WERI-Rb-1 (cell line): ENCODE measurements around the gene HHATL.
A peak's percentile ranks its signal among the peaks of the same experiment; 100 is the strongest.

Experiments
- DNase-seq: peaks from one replicate; pipeline ENCODE4 v3.0.0-alpha.2; 2020
- H3K27ac ChIP-seq: fragments of 250-450 bp; sonication (Bioruptor Pico); 2 replicates; pipeline ENCODE4 v1.5.1; 2020; ENCODE audit warnings: mild to moderate bottlenecking, moderate library complexity
- H3K27me3 ChIP-seq: fragments of 250-450 bp; sonication (Bioruptor Pico); 2 replicates; pipeline ENCODE4 v1.5.1; 2021; ENCODE audit warnings: mild to moderate bottlenecking, low read depth, moderate library complexity; ENCODE audit not compliant: insufficient read depth, severe bottlenecking
- H3K36me3 ChIP-seq: fragments of 250-450 bp; sonication (Bioruptor Pico); 2 replicates; pipeline ENCODE4 v1.5.1; 2020; ENCODE audit warnings: mild to moderate bottlenecking, moderate library complexity
- H3K4me3 ChIP-seq: 2 replicates; pipeline ENCODE4 v1.5.1; 2011; ENCODE audit warnings: low read depth, mild to moderate bottlenecking, control low read depth, low read length
- H3K9me3 ChIP-seq: fragments of 250-450 bp; sonication (Bioruptor Pico); 2 replicates; pipeline ENCODE4 v1.5.1; 2021; ENCODE audit warnings: mild to moderate bottlenecking, moderate library complexity; ENCODE audit not compliant: severe bottlenecking
- CTCF ChIP-seq: IDR thresholded peaks from 2 replicates; pipeline ENCODE4 v1.5.1; 2011; ENCODE audit warnings: low read depth, mild to moderate bottlenecking, control low read depth, inconsistent platforms, low read length

HHATL gene

DNA sequence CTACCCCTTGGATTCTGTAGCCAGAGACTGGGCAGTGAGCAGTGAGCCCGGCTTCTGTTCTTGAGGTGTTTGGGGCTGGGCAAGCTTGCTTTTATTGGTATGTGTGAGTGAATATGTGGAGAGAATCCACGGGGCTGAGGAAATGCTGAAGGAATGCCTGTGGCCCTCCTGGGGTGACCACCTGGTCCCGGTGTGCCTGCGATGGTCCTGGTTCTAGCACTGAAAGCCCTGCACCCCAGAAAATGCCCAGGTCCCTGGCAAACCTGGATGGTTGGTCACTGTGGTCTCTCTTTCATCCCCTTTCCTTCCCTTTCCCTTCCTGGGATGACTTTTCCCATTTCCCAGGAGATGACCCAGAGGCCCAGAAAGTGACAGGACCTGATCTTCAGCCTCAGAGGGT is 44.9 kb downstream of the HHATL start:
- TF ChIP-seq CTCF: no peak
- no peak overlapping the region for H3K4me3 ChIP-seq
- no peak for DNase-seq
- H3K36me3 ChIP-seq: no peaks in the 10 kb centered on the region
- no peak overlapping the region for H3K27ac ChIP-seq
- H3K27me3 ChIP-seq: no peaks in the 10 kb centered on the region
- H3K9me3 ChIP-seq: no peaks in the 10 kb centered on the region

DNA sequence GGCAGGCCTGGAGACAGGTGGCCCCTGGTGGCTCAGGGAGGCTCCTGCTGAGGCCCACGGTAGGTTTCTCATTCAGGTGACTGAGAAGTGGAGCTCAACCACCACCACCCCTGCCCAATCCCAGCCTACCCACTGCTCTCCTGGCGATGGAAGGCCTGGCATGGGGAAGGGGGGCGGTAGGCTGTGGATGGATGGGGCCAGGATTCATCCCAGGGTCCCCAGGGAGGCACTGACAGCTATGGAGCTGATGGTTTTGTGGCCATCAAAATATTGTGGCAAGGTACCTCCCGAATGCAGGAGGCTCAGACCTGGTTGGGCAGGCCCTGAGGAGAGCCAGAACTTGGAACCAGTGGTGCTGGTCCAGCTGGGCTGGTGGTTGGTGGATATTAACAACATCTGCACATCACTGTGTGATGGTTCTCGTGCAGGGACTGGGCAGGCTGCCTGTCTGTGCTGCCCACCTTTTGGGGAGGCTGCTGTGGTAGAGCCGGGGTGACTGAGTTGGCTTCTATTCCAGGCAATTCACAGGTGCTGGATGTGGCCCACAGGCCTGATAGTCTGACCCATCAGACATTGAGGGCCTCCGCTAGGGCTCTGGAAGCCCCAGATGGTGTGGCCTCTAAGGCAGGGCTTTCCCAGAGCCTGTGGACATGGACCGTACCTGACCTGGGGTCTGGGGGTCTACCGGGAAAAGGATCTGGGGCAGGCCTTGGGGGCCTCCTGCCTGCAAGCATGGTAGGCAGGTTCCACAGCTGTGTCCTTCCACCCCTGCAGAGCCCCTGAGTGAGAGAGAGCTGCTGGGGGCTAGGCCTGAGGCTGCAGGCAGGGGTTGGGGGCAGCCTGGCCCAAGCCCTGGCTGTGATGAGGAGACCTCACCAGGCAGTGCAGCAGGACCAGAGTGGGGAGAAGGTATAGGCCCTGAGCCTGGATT is 45.7 kb downstream of the HHATL start:
- H3K27me3 ChIP-seq: no peaks in the 10 kb centered on the region
- no peak overlapping the region for H3K27ac ChIP-seq
- no peaks in the 10 kb centered on the region for H3K9me3 ChIP-seq
- no peak for DNase-seq
- 0 out of 2 replicates have a peak, but pooled peaks have one; percentile 12 for TF ChIP-seq CTCF
- H3K4me3 ChIP-seq: no peak overlapping the region
- no peaks in the 10 kb centered on the region for H3K36me3 ChIP-seq

- Histone ChIP-seq H3K36me3 (no peaks in the 10 kb centered on the region), H3K27ac (no peak overlapping the region), H3K27me3 (no peaks in the 10 kb centered on the region), H3K4me3 (no peak overlapping the region), H3K9me3 (no peaks in the 10 kb centered on the region)
- no peak for DNase-seq
- TF ChIP-seq CTCF: no peak
These were observed 46.5 kb downstream of the HHATL start for GRCh38 chr3:42655980-42656679.

DNA sequence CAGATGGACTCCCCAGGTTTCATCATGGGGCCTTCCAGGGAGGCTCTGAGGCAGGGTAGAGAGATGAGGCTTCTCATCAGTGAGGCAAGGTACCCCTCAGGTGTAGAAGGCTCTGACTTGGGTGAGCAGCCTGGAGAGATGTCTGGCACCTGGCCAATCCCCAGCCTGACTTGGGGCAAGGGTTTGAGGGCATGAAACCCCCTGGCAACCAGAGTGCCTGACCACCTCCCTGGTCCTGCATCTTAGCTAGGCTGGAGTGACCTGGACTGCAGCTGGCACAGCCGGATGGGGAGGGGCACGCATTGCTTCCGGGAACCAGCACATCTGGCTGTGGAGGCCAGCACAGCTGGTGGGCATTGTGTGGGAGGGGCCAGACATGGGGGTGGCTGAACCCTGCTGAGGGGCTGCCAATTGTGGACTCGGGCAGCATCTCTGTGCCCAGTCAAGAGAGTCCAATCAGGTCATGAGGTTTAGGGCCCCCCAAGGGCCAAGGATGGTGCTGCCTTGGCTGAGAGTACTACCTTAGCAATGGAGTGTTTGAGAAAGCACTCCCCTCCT is 47.2 kb downstream of the HHATL start:
- H3K9me3 ChIP-seq: no peaks in the 10 kb centered on the region
- H3K27ac ChIP-seq: no peak overlapping the region
- no peaks in the 10 kb centered on the region for H3K27me3 ChIP-seq
- TF ChIP-seq CTCF: no peak
- DNase-seq: no peak
- peak overlapping the region; percentile 69 for H3K4me3 ChIP-seq
- no peaks in the 10 kb centered on the region for H3K36me3 ChIP-seq

DNA sequence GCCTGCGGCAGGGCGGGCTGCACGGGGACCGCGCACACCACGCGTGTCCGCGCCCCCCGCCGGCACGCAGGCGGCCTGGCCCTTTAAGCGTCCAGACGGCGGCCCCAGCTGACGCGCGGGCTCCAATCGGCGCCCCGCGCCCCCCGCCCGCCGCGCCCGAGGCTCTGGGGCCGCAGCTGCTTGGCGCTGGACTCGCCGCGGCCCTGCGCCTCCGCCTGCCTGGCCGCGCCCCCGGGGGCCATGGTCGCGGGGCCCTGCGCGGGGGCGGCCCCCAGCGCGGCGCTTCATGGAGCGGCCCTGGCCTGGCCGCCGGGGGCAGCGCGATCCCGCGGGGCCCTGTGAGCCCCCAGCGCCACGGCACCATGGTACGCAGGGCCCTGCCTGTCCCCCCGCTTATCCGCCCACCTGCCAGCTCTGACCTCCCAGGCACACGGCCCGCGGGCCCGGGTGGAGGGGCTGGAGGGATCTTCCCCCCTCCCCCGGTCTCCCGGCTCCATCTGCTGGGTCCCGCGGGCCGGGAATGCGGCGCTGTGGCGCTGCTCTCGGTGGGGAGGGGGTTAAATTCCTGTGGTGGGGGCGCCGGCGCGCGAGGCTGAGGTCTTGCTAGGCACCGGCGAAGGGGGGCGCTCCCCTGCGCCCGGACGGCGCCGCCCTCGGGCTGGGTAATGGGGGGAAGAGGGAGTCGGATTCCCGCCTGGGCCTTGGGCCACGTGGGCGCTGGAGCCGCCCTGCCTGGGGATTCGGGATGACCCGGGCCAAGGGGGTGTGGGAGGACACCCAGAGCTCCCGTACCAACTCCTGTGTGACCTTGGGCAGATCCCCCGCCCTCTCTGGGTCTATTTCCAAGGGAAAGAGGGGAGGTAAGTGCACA is 48.0 kb downstream of the HHATL start:
- H3K27ac ChIP-seq: peak overlapping the region; percentile 68
- TF ChIP-seq CTCF: peak; percentile 32
- no peaks in the 10 kb centered on the region; the same call in 1 of the 2 replicates for H3K36me3 ChIP-seq
- DNase-seq: peak; percentile 52
- H3K4me3 ChIP-seq: peak overlapping the region; percentile 74
- H3K27me3 ChIP-seq: no peaks in the 10 kb centered on the region
- H3K9me3 ChIP-seq: no peaks in the 10 kb centered on the region
